Epithelial cell of esophagus (primary cell): ENCODE results near the gene DISC1.

Source experiments
- DNase-seq: peaks from one replicate; pipeline ENCODE4 v3.0.0; 2010; ENCODE audit warnings: low read depth
- H3K4me3 ChIP-seq: 2 replicates; pipeline ENCODE4 v1.5.1; 2011; ENCODE audit warnings: mild to moderate bottlenecking, low read length, control low read depth
- TF ChIP-seq, protein P1 (sequence below): IDR thresholded peaks from 2 replicates; pipeline ENCODE4 v1.5.1; 2011; ENCODE audit warnings: low read depth, mild to moderate bottlenecking, low read length, control low read depth, inconsistent platforms; ENCODE audit not compliant: insufficient read depth; ENCODE audit errors: missing control alignments

The DISC1 gene

DNA sequence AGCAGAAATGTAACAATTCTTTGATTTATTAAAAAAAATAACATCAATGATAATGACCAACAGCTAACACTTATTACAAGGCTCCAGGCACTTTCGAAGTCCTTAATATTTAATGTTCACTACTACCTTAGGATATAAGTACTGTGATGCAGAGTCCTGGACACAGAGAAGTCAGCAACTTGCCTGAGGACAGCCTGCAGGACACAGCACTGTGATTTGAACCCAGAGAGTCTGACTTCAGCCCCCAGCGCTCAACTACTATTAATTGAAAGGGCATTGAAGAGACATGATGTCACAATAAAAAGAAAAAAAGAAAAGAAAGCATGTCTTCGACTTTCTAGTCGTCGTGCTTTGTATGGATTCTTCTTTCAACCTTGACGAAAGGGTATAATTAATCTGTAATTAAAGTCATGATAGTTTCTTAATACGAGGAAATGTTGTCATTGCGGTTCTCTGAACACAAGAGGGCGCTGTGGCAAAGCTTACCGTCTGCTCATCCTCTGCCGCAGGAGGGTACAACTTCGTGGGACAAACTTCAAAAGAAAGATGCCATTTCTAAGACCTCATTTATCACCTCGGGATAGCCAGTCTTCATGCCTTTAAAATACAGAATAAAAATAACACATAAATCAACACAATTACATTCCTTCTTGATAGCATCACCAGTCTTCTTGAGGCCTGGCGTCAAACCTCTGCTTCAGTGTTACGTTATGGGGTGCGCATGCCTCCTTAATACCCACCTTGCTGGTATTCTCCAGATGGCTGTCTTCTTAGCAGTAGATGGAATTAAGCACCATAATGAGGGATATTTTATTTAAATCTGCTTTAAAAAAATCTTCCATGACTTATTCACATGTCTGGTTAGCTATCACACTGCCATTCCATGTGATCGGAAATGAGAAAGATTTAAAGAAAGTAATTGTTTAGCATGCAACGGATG, 240.1 kb downstream of the DISC1 start:
- TF ChIP-seq, protein P1, sequence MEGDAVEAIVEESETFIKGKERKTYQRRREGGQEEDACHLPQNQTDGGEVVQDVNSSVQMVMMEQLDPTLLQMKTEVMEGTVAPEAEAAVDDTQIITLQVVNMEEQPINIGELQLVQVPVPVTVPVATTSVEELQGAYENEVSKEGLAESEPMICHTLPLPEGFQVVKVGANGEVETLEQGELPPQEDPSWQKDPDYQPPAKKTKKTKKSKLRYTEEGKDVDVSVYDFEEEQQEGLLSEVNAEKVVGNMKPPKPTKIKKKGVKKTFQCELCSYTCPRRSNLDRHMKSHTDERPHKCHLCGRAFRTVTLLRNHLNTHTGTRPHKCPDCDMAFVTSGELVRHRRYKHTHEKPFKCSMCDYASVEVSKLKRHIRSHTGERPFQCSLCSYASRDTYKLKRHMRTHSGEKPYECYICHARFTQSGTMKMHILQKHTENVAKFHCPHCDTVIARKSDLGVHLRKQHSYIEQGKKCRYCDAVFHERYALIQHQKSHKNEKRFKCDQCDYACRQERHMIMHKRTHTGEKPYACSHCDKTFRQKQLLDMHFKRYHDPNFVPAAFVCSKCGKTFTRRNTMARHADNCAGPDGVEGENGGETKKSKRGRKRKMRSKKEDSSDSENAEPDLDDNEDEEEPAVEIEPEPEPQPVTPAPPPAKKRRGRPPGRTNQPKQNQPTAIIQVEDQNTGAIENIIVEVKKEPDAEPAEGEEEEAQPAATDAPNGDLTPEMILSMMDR = peak; percentile 85
- H3K4me3 ChIP-seq = no peak overlapping the region
- DNase-seq = peak; percentile 62

- DNase-seq = peak; percentile 56
- H3K4me3 ChIP-seq = no peak overlapping the region
- TF ChIP-seq, protein P1 = no peak
Measured at GRCh38 chr1:231867607-231868006, 241.0 kb downstream of the DISC1 start.

DNA sequence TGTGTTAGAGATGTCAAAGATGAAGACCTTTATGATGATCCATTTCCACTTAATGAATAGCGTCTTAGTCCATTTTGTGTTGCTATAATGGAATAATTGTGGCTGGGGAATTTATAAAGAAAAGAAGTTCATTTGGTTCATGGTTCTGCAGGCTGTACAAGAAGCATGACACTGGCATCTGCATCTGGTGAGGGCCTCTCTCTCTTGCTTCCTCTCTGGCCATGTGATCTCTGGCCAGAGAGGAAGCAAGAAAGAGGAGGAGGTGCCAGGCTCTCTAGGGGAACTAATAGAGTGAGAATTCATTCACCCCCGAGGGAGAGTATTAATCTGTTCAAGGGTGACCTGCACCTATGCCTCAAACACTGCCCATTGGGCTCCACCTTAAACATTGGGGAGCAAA, 242.8 kb downstream of the DISC1 start:
- DNase-seq = no peak
- no peak overlapping the region for H3K4me3 ChIP-seq
- TF ChIP-seq, protein P1 = no peak

- no peak for DNase-seq
- TF ChIP-seq, protein P1 = no peak
- no peak overlapping the region for H3K4me3 ChIP-seq
Measured at GRCh38 chr1:231871471-231871870, 244.9 kb downstream of the DISC1 start.

GRCh38 chr1:231871878-231872277, 245.3 kb downstream of the DISC1 start:
- no peak for DNase-seq
- H3K4me3 ChIP-seq = no peak overlapping the region
- TF ChIP-seq, protein P1 = no peak

DNA sequence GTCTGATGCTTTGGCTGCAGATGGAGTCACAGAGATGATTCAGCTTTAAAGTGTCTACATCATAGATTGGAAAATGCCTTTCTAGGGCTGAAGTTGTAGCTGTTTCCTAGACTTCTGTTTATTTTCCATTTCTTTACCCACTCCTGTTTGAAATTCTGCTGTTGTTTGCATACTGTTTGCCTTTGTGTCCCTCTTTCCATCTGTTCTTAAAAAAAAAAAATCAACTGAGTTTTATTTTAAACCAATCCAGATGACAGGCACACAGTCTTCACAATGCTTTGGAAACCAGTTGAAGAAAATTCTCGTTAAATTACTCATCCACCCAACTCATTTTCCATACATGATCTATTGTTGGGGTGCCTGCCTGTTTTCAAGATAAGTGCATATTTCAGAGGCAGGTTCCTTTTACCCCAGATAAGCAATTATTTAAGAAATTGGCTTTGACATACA, 245.9 kb downstream of the DISC1 start:
- DNase-seq = no peak
- no peak overlapping the region for H3K4me3 ChIP-seq
- TF ChIP-seq, protein P1 = no peak
